Stimulated activated CD4-positive, alpha-beta T cell treated with anti-CD3 and anti-CD28 coated beads, Interleukin-12 subunit alpha, Interleukin-12 subunit beta, amount 100 ng/mL, for 24 hours (primary cell): ENCODE results near the gene PABPC5.

ENCODE experiments used
- DNase-seq, 2 experiments: peaks; one replicate each; pipeline ENCODE4 v3.0.0-alpha.2; 2020; ENCODE audit warnings: low read depth in 2 of 2

PABPC5 gene

DNA sequence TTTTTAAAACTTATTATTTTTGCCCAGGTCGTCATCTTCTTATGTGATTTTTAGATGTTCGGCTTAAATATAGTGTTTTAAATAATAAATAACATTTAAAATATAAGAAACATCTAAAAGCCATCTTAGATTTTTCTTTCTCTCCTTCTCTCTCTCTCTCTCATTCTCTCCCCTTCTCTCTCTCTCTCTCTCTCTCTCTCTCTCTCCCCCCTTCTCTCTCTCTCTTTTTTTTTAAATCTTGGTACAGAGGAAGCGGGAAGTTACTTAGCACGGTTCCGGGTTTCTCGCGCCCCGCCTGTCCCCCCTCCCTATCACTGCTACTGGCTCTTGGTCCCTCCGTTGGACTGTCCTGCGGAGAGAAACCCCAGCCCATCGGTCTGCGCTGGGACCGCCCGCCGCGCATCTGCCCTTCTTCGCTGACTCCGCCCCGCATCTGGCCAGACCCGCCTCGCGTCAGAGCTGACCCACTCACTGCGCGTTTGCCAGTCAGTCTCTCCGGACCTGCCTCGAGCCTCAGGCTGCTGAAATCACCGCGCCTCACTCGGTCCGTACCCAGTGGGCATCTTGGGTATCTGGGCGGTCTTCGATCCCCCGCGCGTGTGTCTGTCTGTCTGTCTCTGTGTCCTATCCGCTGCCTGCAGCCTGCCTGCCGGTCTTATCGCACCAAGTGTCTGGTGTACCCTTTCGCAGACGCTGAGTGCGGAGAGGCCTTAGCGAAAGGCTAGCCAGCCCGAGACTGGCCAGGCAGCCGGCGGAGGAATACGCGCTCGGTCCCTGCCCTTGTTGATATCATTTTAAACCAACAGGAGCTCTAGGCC lies at the start of gene PABPC5:
Gene PABPC5 (plus strand): TSS at position 489 of the 818 bp plus-strand sequence. CDS start 739 bp downstream, outside the sequence.
- DNase-seq = no peak

DNA sequence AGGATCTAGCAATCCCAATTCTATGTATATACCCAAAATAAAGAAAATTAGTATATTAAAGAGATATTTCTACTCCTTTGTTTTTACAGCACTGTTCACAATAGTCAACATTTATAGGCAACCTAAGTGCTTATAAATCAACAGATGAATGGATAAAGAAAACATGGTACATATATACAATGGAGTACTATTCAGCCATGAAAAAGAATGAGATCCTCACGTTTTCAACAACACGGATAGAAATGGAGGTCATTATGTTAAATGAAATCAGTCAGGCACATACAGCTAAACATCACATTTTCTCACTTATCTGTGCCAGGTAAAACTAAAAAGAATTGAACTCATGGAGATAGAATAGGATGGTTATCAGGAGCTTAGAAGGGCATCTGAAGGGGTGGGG lies 45.6 kb upstream of the PABPC5 start:
- DNase-seq = no peak

DNA sequence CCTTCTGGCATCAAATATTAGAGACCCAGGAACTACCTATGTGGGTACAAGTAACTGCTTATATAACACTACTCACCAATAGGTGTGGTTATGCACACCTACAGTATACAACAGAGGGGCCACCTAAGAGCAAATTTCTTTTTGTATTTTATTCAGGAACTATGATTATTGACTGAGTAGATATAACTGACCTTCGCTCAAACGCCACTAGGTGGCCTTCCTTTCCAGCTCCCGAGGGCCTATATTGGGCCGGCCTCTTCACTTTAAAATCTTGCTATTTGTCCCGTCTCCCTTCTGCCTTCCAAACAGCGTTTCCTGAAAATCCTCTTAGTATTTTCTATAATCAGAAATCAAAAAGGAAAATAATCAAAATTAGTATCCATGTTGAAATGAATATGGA lies 19.9 kb upstream of the PABPC5 start:
- no peak for DNase-seq

DNA sequence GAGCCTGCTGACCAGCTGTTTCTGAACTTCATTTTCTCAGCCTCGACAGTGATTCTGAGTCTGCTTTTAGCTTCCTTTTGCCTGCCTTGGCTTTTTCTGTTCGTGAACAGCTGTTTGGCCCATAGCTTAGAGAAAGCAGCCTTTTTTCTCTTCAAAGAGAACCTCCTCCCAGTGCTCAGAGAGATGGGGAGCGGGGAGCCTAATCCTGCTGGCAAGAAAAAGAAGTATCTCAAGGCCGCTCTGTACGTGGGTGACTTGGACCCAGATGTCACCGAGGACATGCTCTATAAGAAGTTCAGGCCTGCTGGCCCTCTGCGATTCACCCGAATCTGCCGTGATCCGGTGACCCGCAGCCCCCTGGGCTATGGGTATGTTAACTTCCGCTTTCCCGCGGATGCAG lies 756 bp downstream of the PABPC5 start:
- DNase-seq = no peak
